HG03095 (cell line): Measurements from ENCODE around the gene ZSWIM1.
A peak's percentile ranks its signal among the peaks of the same experiment; 100 is the strongest.
"Not testable (repeated sequence)": the region's sequence is repeated elsewhere in the genome, so short reads cannot be mapped to it uniquely, and the experiment has no call there.

Experiments
- ATAC-seq: cut with Tn5 transposase; IDR thresholded peaks from one replicate; pipeline ENCODE4 v1.9.1; 2021; ENCODE audit warnings: moderate library complexity; ENCODE audit not compliant: unreplicated experiment

Gene ZSWIM1

DNA sequence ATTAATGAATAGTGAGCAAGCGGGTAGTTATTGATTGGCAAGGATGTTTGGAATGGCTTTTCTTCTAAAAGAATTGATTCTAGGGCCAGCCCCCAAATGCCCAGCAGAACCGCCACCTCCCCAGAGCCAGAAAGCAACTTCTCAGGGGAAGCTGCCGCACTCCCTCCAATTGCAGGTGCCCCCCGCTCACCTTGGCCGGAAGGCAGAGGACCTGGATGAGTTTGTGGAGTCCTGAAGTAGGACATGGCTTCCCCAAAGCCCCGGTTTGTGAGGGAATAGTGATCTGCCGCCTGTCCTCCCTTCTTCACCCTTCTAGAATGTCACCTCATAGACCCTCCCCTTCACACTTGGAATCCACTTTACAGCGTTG lies 6.3 kb downstream of the ZSWIM1 start, which contains the start of gene SPATA25:
Gene SPATA25 (minus strand): TSS at position 277 of the 370 bp plus-strand sequence. CDS start 32 bp downstream, at position 245.
- ATAC-seq, result no peak

DNA sequence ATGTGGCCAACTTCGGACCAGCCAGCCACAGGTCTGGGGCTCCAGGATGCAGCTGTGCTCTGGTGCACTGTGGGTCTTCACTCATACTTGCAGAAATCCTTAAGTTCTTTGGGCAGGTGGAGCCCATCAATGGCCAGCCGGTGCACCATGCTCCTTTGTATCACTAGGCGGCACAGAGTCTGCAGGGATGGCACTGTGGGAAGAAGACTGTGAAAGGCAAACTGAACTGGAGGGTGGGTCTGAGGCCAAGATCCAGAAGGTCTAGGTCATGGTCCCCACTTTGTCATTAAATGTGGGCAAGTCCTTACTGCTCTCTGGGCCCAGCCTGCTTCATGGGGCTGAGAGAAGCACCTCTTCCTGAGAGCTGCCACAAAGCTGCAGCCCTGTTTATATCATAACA lies 7.7 kb downstream of the ZSWIM1 start:
- ATAC-seq, result no peak

GRCh38 chr20:45890077-45890984 lies 9.3 kb downstream of the ZSWIM1 start:
- no peak for ATAC-seq

GRCh38 chr20:45890985-45891983 lies 10.3 kb downstream of the ZSWIM1 start, which contains the start of the genes CTSA and NEURL2:
TSS of gene CTSA (plus strand) at chr20:45891335. CDS start at chr20:45891569, 234 bp downstream.
TSS of gene NEURL2 (minus strand) at chr20:45891208. CDS start at chr20:45890991, 217 bp downstream.
- peak; percentile 68 for ATAC-seq

DNA sequence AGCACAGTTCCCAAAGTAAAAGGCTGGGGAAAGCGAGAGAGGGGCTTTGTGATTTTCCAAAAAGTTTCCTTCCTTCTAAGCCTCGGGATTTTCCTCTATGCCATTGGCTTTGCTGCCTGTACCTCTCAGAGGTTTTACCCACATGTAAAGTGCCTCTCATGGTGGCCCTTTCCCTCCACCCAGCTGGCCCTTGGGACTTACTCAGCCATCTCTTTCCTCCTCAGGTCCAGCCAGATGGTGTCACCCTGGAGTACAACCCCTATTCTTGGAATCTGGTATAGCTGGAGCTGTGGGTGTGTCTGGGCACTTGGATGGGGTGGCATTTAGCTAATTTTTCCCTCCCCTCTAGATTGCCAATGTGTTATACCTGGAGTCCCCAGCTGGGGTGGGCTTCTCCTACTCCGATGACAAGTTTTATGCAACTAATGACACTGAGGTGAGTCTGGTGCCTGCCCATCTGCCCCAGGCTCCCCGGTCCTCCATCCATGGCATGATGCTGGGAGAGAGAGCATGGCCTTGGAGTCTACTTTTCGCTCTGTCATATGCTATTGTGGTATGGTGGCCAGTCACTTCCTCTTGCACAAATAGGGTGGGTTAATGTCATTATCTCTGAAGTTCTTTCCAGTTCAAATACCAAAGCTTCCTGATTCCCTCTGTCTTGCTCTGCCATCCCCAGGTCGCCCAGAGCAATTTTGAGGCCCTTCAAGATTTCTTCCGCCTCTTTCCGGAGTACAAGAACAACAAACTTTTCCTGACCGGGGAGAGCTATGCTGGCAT lies 11.2 kb downstream of the ZSWIM1 start:
- ATAC-seq, result no peak

DNA sequence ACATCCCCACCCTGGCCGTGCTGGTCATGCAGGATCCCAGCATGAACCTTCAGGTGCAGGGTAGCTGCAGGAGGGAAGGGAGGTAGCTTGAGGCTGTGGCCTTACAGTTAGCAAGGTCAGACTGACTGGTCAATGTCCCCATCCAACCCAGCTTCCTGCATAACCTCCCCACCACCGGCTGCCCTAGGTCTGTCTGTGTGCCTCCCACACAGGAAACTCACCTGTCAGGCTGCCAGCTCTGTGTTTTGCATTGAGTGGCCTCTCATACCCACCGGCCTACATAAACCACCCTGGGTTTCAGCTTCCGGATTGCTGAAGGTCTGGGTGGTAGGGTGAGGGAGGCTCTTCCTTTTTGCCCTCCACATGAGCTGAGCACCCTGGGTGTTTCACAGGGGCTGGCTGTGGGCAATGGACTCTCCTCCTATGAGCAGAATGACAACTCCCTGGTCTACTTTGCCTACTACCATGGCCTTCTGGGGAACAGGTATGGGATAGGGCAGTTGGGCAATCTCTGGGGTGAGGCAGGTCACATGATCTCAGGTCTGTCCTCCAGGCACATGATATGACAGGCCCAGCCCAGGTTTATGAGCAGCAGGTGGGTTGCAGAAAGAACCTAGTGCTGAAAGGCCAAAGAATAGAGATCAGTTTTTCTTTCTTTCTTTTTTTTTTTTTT lies 11.9 kb downstream of the ZSWIM1 start:
- no peak for ATAC-seq

GRCh38 chr20:45893831-45894230 lies 12.8 kb downstream of the ZSWIM1 start:
- ATAC-seq, result no peak

DNA sequence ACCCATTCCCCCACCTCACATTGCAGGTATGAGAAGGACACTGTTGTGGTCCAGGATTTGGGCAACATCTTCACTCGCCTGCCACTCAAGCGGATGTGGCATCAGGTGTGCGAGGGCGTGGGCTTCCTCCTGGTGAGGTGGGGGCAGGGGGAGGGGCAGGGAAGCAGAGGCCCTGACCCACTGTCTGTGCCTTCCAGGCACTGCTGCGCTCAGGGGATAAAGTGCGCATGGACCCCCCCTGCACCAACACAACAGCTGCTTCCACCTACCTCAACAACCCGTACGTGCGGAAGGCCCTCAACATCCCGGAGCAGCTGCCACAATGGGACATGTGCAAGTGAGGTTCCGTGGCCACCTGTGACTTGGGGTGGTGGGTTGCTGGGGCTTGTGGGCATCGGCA lies 13.8 kb downstream of the ZSWIM1 start:
- no peak for ATAC-seq

DNA sequence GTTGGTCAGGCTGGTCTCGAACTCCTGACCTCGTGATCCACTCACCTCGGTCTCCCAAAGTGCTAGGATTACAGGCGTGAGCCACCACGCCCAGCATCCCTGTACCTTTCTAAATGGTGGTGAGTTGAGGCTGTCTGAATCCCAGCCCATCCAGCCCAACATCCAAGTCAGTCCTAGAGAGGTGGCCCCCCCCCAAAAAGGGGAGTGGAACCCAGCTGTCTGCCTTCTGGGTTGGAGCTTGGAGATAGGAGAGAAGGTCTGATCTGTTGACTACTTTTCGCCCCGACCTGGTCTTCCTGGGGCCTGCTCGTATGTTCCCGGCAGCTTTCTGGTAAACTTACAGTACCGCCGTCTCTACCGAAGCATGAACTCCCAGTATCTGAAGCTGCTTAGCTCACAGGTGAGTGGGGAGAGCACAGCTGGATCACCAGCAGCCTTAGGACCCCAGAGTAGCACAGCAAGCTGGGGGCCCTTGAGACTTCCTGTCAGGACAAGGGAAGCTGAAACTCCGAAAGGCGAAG lies 15.7 kb downstream of the ZSWIM1 start:
- no peak for ATAC-seq

DNA sequence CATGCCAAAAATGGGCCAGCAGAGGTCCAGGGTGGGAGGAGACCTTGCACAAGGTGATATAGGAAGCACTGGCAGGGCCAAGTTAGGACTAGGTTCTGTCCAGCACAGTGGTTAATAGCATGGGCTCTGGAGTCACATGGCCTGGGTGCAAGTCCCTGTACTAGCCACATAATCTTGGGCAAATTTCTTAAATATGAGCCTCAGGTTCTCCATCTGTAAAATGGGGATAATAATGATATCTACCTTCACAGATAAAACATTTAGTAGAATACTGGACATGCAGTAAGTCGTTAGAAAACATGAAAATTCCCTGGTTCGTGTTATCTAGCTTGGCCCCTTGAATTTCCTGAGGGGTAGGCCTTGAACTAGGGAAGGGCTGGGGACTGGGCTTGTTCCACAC lies 16.3 kb downstream of the ZSWIM1 start:
- ATAC-seq, result no peak

DNA sequence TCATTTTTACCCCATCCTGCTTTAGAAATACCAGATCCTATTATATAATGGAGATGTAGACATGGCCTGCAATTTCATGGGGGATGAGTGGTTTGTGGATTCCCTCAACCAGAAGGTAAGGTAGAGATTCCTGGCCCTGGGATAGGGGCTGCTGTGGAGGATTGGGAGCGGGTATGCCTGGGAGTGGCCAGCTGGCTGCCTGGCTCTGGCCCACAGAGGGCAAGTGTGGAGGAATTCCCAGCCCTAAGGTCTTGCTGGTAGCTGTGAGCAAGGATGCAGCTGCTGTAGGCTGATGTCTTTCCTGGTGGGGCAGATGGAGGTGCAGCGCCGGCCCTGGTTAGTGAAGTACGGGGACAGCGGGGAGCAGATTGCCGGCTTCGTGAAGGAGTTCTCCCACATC lies 16.7 kb downstream of the ZSWIM1 start:
- ATAC-seq, result no peak

- no peak for ATAC-seq
These were observed 17.3 kb downstream of the ZSWIM1 start for GRCh38 chr20:45898285-45898684.

DNA sequence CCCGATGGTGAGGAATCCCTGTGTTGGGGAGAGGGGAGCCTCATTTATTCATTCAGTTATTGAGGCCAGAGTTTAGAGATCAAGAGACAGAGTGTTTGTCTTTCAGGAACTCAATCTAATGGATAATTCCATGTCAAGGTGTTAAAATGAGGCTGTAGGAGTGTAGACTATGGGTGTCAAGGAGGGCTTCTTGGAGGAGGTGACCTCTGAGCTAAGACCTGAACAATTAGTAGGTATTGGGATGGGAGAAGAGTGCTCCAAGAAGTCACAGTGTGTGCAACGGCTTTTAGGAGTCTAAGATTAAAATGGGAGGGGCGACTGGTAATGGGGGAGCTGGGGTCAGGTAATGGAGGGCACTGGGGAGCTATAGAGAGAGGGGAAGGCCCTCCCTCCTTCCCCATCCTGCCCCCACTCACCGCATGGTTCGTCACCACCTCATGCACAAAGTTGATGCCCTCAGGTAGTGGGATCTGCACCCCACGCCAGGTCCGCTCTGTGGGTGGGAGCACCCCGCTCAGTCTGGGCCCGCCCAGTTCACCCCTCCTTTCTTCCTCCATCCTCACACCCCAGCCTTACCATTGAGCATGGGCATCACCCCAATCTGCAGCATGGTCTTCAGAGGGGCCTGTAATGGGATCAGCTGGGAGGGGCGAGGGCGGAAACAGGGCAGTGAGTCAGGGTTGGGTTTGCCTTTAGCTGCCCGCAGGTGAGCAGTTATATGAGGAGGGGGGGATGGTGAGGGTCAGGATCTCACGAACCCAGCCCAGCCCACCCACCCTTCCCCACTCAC lies 18.2 kb downstream of the ZSWIM1 start:
- no peak for ATAC-seq

DNA sequence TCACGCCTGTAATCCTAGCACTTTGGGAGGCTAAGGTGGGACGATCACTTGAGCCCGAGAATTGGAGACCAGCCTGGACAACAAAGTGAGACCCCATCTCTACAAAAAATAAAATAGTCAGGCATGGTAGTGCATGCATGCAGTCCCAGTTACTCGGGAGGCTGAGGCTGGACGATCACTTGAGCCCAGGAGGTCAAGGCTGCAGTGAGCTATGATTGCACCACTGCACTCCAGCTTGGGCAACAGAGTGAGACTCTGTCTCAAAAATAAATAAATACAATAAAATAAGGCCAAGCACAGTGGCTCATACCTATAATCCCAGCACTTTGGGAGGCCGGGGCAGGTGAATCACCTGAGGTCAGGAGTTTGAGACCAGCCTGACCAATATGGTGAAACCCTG lies 20.3 kb downstream of the ZSWIM1 start:
- ATAC-seq, result not testable (repeated sequence)

GRCh38 chr20:45902199-45902701 lies 21.2 kb downstream of the ZSWIM1 start:
- no peak for ATAC-seq

DNA sequence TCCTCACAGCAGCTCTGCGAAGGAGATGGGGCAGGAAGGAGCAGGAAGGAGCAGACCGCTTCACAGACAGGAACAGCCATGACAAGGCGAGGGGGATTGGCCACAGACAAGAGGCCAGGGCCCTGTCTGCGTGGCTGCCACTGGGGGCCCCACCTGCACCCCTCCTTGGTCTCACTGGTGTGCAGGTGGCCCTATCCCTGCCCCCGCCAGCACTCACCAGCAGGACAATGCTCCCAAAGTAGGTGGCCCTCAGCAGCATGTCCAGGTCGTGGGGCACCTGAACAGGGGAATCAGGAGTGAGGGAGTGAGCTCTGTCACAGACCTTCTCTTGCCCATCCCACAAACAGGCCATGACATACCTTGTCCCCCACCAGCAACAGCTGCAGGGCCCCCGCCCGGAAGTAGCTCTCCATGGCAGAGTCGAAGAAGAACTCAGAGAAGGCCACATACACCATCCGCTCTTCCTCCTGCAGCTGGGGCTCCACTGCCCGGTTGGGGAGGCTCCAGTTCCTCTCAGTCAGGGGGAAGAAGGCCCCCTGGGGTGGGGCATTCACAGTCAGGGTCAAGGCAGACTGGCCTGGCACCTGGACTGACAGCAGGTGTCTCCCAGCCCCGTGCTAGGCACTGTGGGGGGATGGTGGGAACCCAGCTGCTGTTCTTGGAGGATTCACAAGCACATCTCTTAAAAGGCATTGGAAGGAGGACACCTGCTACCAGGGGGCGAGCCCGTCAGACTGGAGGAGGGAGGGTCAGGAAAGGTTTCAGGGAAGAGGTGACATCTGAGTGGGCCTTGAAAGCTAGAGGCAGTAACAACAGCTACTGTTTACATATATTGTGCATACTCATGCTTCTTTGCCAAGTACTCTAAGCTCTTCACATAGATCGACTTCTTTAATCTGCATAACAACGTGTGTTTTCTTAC lies 23.8 kb downstream of the ZSWIM1 start:
- ATAC-seq, result no peak

- no peak for ATAC-seq
These were observed 24.6 kb downstream of the ZSWIM1 start for GRCh38 chr20:45905505-45906079.
